ENCODE data around the gene SPINK9.

DNA sequence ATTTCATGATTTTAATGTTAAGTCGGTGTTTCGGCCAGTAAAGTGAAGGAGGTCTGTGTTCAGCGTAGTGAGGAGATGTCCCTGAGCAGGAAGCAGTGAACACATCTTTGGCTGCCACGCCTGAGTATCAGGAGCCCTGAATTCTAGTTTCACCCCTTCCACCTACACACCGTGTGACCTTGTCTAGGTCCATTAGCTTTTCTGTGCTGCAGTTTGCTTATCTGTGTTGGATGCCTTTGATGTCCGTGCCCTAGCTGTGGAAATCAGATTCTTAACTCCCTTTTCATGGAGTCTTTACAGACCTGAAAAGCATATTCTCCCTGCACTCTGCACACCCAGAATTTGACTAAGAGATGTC lies 49.0 kb downstream of the SPINK9 start:
- TF ChIP-seq, protein P1, sequence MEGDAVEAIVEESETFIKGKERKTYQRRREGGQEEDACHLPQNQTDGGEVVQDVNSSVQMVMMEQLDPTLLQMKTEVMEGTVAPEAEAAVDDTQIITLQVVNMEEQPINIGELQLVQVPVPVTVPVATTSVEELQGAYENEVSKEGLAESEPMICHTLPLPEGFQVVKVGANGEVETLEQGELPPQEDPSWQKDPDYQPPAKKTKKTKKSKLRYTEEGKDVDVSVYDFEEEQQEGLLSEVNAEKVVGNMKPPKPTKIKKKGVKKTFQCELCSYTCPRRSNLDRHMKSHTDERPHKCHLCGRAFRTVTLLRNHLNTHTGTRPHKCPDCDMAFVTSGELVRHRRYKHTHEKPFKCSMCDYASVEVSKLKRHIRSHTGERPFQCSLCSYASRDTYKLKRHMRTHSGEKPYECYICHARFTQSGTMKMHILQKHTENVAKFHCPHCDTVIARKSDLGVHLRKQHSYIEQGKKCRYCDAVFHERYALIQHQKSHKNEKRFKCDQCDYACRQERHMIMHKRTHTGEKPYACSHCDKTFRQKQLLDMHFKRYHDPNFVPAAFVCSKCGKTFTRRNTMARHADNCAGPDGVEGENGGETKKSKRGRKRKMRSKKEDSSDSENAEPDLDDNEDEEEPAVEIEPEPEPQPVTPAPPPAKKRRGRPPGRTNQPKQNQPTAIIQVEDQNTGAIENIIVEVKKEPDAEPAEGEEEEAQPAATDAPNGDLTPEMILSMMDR (conservative IDR thresholded peaks at IDR 0.05): no peak
- no peak for TF ChIP-seq ZFX (IDR thresholded peaks at IDR 0.05)

All from C4-2B (cell line).